Measurements from ENCODE around the gene MTUS2. TPM values are rescaled to one million over a fixed set of nuclear protein-coding genes. Genes with fewer than 3 reads are reported as not detected.

MTUS2 gene
- total RNA-seq, 1 donor from 2014 or later: 8.9 TPM

- Histone ChIP-seq H3K27ac (no peak overlapping the region), H3K27me3 (no peaks in the 10 kb centered on the region), H3K9me3 (no peaks in the 10 kb centered on the region)
These were observed 69.1 kb downstream of the MTUS2 start for GRCh38 chr13:28889086-28889732.

DNA sequence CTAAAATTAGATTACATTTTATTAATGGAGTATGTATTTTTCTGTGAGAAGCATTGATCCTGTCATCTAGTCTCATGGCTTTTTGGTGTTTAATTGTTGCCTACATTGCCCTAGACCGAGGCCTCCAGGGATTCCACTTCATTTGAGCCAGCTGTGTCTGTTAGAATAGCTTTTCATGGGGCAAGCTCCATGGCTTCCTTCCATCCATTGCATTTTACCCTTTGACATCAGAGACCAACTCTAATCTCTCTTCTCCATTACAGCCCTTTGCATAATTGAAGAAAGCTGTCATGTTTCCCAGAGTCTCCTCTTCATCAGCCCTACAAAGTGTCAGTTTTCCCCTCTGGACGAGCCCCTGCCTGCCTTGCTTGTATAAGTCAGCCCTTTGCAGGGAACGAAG lies 70.6 kb downstream of the MTUS2 start:
- H3K27ac ChIP-seq: no peak overlapping the region
- DNase-seq (ENCODE audit: low spot score in 2 of 2): no peak
- intact Hi-C loops (cut with DNase I): no loop called here

More at GRCh38 chr13:28889086-28889732, 69.1 kb downstream of the MTUS2 start:
- intact Hi-C loops (cut with DNase I): no loop called here
- peaks cover 0 to 2% of the 10 kb centered on the region in 2 donors for H3K4me1 ChIP-seq
- H3K4me3 ChIP-seq: no peak overlapping the region
- TF ChIP-seq, protein P1, sequence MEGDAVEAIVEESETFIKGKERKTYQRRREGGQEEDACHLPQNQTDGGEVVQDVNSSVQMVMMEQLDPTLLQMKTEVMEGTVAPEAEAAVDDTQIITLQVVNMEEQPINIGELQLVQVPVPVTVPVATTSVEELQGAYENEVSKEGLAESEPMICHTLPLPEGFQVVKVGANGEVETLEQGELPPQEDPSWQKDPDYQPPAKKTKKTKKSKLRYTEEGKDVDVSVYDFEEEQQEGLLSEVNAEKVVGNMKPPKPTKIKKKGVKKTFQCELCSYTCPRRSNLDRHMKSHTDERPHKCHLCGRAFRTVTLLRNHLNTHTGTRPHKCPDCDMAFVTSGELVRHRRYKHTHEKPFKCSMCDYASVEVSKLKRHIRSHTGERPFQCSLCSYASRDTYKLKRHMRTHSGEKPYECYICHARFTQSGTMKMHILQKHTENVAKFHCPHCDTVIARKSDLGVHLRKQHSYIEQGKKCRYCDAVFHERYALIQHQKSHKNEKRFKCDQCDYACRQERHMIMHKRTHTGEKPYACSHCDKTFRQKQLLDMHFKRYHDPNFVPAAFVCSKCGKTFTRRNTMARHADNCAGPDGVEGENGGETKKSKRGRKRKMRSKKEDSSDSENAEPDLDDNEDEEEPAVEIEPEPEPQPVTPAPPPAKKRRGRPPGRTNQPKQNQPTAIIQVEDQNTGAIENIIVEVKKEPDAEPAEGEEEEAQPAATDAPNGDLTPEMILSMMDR (IDR thresholded peaks at IDR 0.05): no peak
- H3K36me3 ChIP-seq: no peaks in the 10 kb centered on the region
- no peak for DNase-seq (ENCODE audit: low spot score in 2 of 2)

DNA sequence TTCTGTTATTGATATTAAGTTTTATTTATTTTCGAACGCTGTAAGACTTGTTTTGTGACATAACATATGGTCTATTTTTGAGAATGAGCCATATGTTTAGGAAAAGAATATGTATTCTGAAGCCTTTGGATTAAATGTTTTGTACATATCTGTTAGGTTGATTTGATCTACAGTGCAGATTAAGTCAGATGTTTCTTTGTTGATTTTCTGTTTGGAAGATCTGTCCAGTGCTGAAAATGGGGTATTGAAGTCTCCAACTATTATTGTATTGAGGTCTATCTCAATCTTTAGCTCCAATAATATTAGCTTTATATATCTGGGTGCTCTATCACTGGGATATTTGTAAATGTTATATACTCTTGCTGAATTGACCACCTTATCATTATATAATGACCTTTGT lies 97.9 kb downstream of the MTUS2 start:
- H3K27me3 ChIP-seq: no peaks in the 10 kb centered on the region
- intact Hi-C loops (cut with DNase I): no loop called here

More for the DNA sequence above, 70.6 kb downstream of the MTUS2 start:
- no peak overlapping the region for H3K4me3 ChIP-seq
- H3K4me1 ChIP-seq: no peaks in the 10 kb centered on the region
- no peaks in the 10 kb centered on the region for H3K9me3 ChIP-seq
- H3K27me3 ChIP-seq: no peaks in the 10 kb centered on the region
- no peaks in the 10 kb centered on the region for H3K36me3 ChIP-seq
- TF ChIP-seq, protein P1 (IDR thresholded peaks at IDR 0.05): no peak

DNA sequence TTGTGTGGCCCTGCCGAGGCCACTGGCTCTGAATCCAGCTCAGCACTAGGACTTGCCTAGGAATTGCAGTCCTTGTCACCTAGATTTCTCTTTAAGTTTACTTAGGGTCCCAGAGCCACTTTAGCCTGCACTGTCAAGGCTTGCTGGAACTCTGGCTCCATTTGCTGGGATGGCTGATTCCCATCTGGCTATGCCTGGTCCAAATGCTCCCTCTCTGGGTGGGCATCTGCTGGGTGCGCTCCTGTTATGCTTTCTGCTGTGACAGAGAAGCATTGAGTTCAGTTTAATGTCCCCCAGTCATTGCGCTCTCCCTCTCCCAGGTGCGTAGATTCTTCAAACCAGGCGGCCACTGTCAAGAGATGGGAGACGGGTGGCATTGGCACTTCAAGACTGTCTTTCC lies 102.2 kb downstream of the MTUS2 start:
- intact Hi-C loops (cut with DNase I): no loop called here
- H3K9me3 ChIP-seq: peaks cover 0 to 10% of the 10 kb centered on the region in 2 donors
- no peaks in the 10 kb centered on the region for H3K4me1 ChIP-seq
- no peaks in the 10 kb centered on the region for H3K36me3 ChIP-seq
- no peak for DNase-seq (ENCODE audit: low spot score in 2 of 2)
- H3K27me3 ChIP-seq: no peaks in the 10 kb centered on the region
- H3K4me3 ChIP-seq: no peak overlapping the region
- TF ChIP-seq, protein P1 (IDR thresholded peaks at IDR 0.05): no peak
- no peak overlapping the region for H3K27ac ChIP-seq

More for the DNA sequence above, 97.9 kb downstream of the MTUS2 start:
- H3K27ac ChIP-seq: no peak overlapping the region
- H3K4me1 ChIP-seq: no peaks in the 10 kb centered on the region
- no peak for DNase-seq (ENCODE audit: low spot score in 2 of 2)
- peaks cover 4 to 49% of the 10 kb centered on the region in 2 donors for H3K9me3 ChIP-seq
- no peaks in the 10 kb centered on the region for H3K36me3 ChIP-seq
- no peak overlapping the region for H3K4me3 ChIP-seq
- TF ChIP-seq, protein P1 (IDR thresholded peaks at IDR 0.05): no peak

DNA sequence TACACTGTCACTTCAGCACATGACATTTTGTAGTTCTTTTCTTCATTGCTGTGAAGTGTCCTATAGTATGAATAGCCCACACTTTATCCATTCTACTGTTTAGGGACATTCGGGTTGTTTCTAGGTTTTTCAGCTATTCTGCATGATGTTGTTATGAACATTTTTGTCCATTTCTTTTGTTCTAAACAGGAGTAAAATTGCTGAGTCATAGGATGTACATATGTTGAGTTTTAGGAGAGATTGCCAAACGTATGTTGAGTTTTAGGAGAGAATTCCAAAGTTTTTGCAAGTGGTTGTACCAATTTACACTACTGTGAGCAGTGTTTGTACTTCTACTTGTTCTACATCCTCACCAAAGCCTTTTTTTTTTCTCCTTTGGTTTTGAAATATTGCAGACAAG lies 115.0 kb downstream of the MTUS2 start:
- intact Hi-C loops (cut with DNase I): loop anchor here (5.0 kb wide), 1 partner anchor 113 kb away; the partner anchor contains the start of gene MTUS2
- H3K27me3 ChIP-seq: no peaks in the 10 kb centered on the region
- H3K27ac ChIP-seq: no peak overlapping the region
- no peaks in the 10 kb centered on the region for H3K36me3 ChIP-seq
- H3K4me3 ChIP-seq: no peak overlapping the region
- no peaks in the 10 kb centered on the region for H3K9me3 ChIP-seq
- no peaks in the 10 kb centered on the region for H3K4me1 ChIP-seq
- no peak for DNase-seq (ENCODE audit: low spot score in 2 of 2)
- TF ChIP-seq, protein P1 (IDR thresholded peaks at IDR 0.05): no peak

Data from ascending aorta (tissue), 2 donors.